GM23338 (cell line): ENCODE data around the gene CD86. TPM values are rescaled to one million over a fixed set of nuclear protein-coding genes. Genes with fewer than 3 reads are reported as not detected.

Experiments
- ATAC-seq: fragments of 200-7000 bp; cut with Tn5 transposase; 3 replicates; pipeline ENCODE4 v1.9.1; 2020
- DNase-seq: peaks from one replicate; pipeline ENCODE4 v3.0.0-alpha.2; 2015; ENCODE audit warnings: low spot score
- H2AFZ ChIP-seq: fragments of 200-600 bp; sonication (generic); 2 replicates; pipeline ENCODE4 v1.8.0; 2016; ENCODE audit warnings: antibody characterized with exemption, mild to moderate bottlenecking, moderate library complexity
- H3F3A ChIP-seq: fragments of 200-600 bp; sonication (generic); replicated peaks from 2 replicates; pipeline ENCODE4 v1.8.0; 2017; ENCODE audit warnings: antibody characterized with exemption, mixed run types, low read depth
- H3K27ac ChIP-seq: fragments of 200-600 bp; sonication (generic); 2 replicates; pipeline ENCODE4 v1.6.1; 2016; ENCODE audit warnings: low read depth
- H3K27me3 ChIP-seq: fragments of 200-600 bp; sonication (generic); 2 replicates; pipeline ENCODE4 v1.8.0; 2016; ENCODE audit warnings: mild to moderate bottlenecking, mixed run types, moderate library complexity; ENCODE audit not compliant: insufficient read depth
- H3K36me3 ChIP-seq: fragments of 200-600 bp; sonication (generic); 2 replicates; pipeline ENCODE4 v1.8.0; 2016; ENCODE audit warnings: mild to moderate bottlenecking; ENCODE audit not compliant: insufficient read depth
- H3K4me1 ChIP-seq: fragments of 200-600 bp; sonication (generic); 2 replicates; pipeline ENCODE4 v1.8.0; 2016; ENCODE audit warnings: mild to moderate bottlenecking, moderate library complexity; ENCODE audit not compliant: insufficient read depth
- H3K4me2 ChIP-seq: fragments of 200-600 bp; sonication (generic); 2 replicates; pipeline ENCODE4 v1.7.1; 2017; ENCODE audit warnings: mixed run types
- H3K4me3 ChIP-seq: fragments of 200-600 bp; sonication (generic); 2 replicates; pipeline ENCODE4 v1.6.1; 2016; ENCODE audit warnings: mixed run types
- H3K79me2 ChIP-seq: fragments of 200-600 bp; sonication (generic); replicated peaks from 2 replicates; pipeline ENCODE4 v1.8.0; 2017; ENCODE audit warnings: mild to moderate bottlenecking; ENCODE audit not compliant: insufficient read depth
- H3K9me2 ChIP-seq: fragments of 200-600 bp; sonication (generic); 2 replicates; pipeline ENCODE4 v1.8.0; 2017; ENCODE audit not compliant: insufficient read depth
- H4K20me1 ChIP-seq: fragments of 200-600 bp; sonication (generic); replicated peaks from 2 replicates; pipeline ENCODE4 v1.8.0; 2017; ENCODE audit warnings: mild to moderate bottlenecking; ENCODE audit not compliant: insufficient read depth
- H3K27ac Mint-ChIP-seq: 2 replicates; pipeline ENCODE4 v1.8.0; 2020; ENCODE audit warnings: inconsistent platforms, mild to moderate bottlenecking, moderate library complexity, mixed read lengths
- H3K27me3 Mint-ChIP-seq: 3 replicates; pipeline ENCODE4 v1.8.0; 2022; ENCODE audit warnings: low read depth, mild to moderate bottlenecking, moderate library complexity, mixed read lengths, inconsistent platforms; ENCODE audit not compliant: insufficient read depth, poor library complexity
- H3K36me3 Mint-ChIP-seq: 3 replicates; pipeline ENCODE4 v1.8.0; 2021; ENCODE audit warnings: low read depth, mild to moderate bottlenecking, inconsistent platforms, moderate library complexity, mixed read lengths
- H3K4me1 Mint-ChIP-seq: 3 replicates; pipeline ENCODE4 v1.8.0; 2020; ENCODE audit warnings: mild to moderate bottlenecking, inconsistent platforms, mixed read lengths
- H3K4me3 Mint-ChIP-seq: 3 replicates; pipeline ENCODE4 v1.8.0; 2021; ENCODE audit warnings: moderate library complexity, mild to moderate bottlenecking, inconsistent platforms, mixed read lengths
- H3K9me3 Mint-ChIP-seq: 3 replicates; pipeline ENCODE4 v1.8.0; 2020; ENCODE audit warnings: moderate library complexity, mild to moderate bottlenecking, inconsistent platforms, mixed read lengths
- CREB1 ChIP-seq: fragments of 250-450 bp; sonication (Bioruptor Pico); IDR thresholded peaks from 2 replicates; pipeline ENCODE4 v1.5.0; 2020; ENCODE audit warnings: low read depth, mild to moderate bottlenecking, moderate library complexity
- CTCF ChIP-seq, 2 experiments: fragments of 200-600 bp in 1 of 2; sonication (generic) in 1 of 2; conservative IDR thresholded peaks; 2 replicates each; pipeline versions ENCODE4 v1.5.1 to v1.6.1; 2016 to 2017; ENCODE audit warnings: antibody characterized with exemption in 2 of 2, low read depth in 2 of 2, mild to moderate bottlenecking in 2 of 2, moderate library complexity in 1 of 2
- ETS1 ChIP-seq: IDR thresholded peaks from 2 replicates; pipeline ENCODE4 v1.6.1; 2016; ENCODE audit warnings: antibody characterized with exemption
- EZH2 ChIP-seq: fragments of 200-600 bp; sonication (generic); IDR thresholded peaks from one replicate; pipeline ENCODE4 v1.8.0; 2017; ENCODE audit warnings: antibody characterized with exemption, mild to moderate bottlenecking, low read depth; ENCODE audit not compliant: unreplicated experiment
- EZH2phosphoT487 ChIP-seq: fragments of 200-600 bp; sonication (generic); IDR thresholded peaks from one replicate; pipeline ENCODE4 v1.8.1; 2018; ENCODE audit warnings: antibody characterized with exemption; ENCODE audit not compliant: unreplicated experiment
- JUNB ChIP-seq: IDR thresholded peaks from one replicate; pipeline ENCODE4 v1.6.1; 2016; ENCODE audit warnings: antibody characterized with exemption; ENCODE audit not compliant: unreplicated experiment
- NANOG ChIP-seq: IDR thresholded peaks from 2 replicates; pipeline ENCODE4 v1.6.1; 2016; ENCODE audit warnings: antibody characterized with exemption, borderline replicate concordance
- POLR2AphosphoS5 ChIP-seq: IDR thresholded peaks from 2 replicates; pipeline ENCODE4 v1.6.1; 2016; ENCODE audit warnings: antibody characterized with exemption, low read depth
- STAT1 ChIP-seq: IDR thresholded peaks from one replicate; pipeline ENCODE4 v1.6.1; 2016; ENCODE audit warnings: antibody characterized with exemption; ENCODE audit not compliant: unreplicated experiment
- ZNF114 ChIP-seq: fragments of 250-450 bp; sonication (Bioruptor Pico); IDR thresholded peaks from 2 replicates; pipeline ENCODE4 v1.5.0; 2020; ENCODE audit warnings: mild to moderate bottlenecking, moderate library complexity
- ZNF331 ChIP-seq: fragments of 250-450 bp; sonication (Bioruptor Pico); IDR thresholded peaks from 2 replicates; pipeline ENCODE4 v1.5.0; 2020; ENCODE audit warnings: low read depth, mild to moderate bottlenecking, moderate library complexity
- ZNF462 ChIP-seq: fragments of 250-450 bp; sonication (Bioruptor Pico); IDR thresholded peaks from 2 replicates; pipeline ENCODE4 v1.5.0; 2020; ENCODE audit warnings: mild to moderate bottlenecking, moderate library complexity
- polyA plus RNA-seq: library from polyadenylated mRNA; unstranded; fragments of >200 nt; fragmentation: Nextera tagmentation; extraction: Ambion mirVana; gene quantifications from 2 replicates; pipeline ENCODE4 v1.2.1, GENCODE V29; 2016
- total RNA-seq: library from RNA; depleted of rRNA; stranded (reverse); fragments of >200 nt; shearing (Covaris generic); gene quantifications from 2 replicates; pipeline ENCODE4 v1.2.3, GENCODE V29; 2014
- TF ChIP-seq, protein P1 (sequence below): IDR thresholded peaks from one replicate; pipeline ENCODE4 v1.6.1; 2018; ENCODE audit warnings: antibody characterized with exemption; ENCODE audit not compliant: unreplicated experiment

Gene CD86
- total and polyA plus RNA-seq, 2 experiments from 2014 or later: 0.97 TPM; not detected in 1

- no peak overlapping the region for H3K4me3 Mint-ChIP-seq
- no peak for DNase-seq
- H3K36me3 ChIP-seq: no peaks in the 10 kb centered on the region
- no peaks in the 10 kb centered on the region for H4K20me1 ChIP-seq
- H3K4me3 ChIP-seq: no peak overlapping the region
- 0 out of 2 replicates have a peak, but pooled peaks cover 3% of the 10 kb centered on the region for H3K9me2 ChIP-seq
- no peak for TF ChIP-seq ETS1
- no peak for TF ChIP-seq ZNF331 (CRISPR knock-in tag)
- TF ChIP-seq ZNF114: no peak
- TF ChIP-seq EZH2phosphoT487: no peak
- no peak for TF ChIP-seq CREB1 (CRISPR knock-in tag)
- no peak for TF ChIP-seq JUNB
- no peak for TF ChIP-seq CTCF (conservative IDR thresholded peaks at IDR 0.05; ENCODE audit: low read depth in 2 of 2)
- no peak for TF ChIP-seq NANOG
- no peak for TF ChIP-seq STAT1
- TF ChIP-seq POLR2AphosphoS5: no peak
- no peak for TF ChIP-seq EZH2
- no peak for TF ChIP-seq ZNF462 (CRISPR knock-in tag)
- TF ChIP-seq, protein P1, sequence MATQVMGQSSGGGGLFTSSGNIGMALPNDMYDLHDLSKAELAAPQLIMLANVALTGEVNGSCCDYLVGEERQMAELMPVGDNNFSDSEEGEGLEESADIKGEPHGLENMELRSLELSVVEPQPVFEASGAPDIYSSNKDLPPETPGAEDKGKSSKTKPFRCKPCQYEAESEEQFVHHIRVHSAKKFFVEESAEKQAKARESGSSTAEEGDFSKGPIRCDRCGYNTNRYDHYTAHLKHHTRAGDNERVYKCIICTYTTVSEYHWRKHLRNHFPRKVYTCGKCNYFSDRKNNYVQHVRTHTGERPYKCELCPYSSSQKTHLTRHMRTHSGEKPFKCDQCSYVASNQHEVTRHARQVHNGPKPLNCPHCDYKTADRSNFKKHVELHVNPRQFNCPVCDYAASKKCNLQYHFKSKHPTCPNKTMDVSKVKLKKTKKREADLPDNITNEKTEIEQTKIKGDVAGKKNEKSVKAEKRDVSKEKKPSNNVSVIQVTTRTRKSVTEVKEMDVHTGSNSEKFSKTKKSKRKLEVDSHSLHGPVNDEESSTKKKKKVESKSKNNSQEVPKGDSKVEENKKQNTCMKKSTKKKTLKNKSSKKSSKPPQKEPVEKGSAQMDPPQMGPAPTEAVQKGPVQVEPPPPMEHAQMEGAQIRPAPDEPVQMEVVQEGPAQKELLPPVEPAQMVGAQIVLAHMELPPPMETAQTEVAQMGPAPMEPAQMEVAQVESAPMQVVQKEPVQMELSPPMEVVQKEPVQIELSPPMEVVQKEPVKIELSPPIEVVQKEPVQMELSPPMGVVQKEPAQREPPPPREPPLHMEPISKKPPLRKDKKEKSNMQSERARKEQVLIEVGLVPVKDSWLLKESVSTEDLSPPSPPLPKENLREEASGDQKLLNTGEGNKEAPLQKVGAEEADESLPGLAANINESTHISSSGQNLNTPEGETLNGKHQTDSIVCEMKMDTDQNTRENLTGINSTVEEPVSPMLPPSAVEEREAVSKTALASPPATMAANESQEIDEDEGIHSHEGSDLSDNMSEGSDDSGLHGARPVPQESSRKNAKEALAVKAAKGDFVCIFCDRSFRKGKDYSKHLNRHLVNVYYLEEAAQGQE: no peak
- no peak overlapping the region for H2AFZ ChIP-seq
- H3K27ac ChIP-seq: no peak overlapping the region
- no peaks in the 10 kb centered on the region for H3K36me3 Mint-ChIP-seq
- no peaks in the 10 kb centered on the region for H3K4me1 ChIP-seq
- no peaks in the 10 kb centered on the region for H3K79me2 ChIP-seq
- peaks cover 10% of the 10 kb centered on the region for H3K27me3 Mint-ChIP-seq
- peaks cover 3% of the 10 kb centered on the region; the same call in 1 of the 3 replicates for H3K4me1 Mint-ChIP-seq
- H3K4me2 ChIP-seq: no peak overlapping the region
- ATAC-seq: no peak
- H3K27me3 ChIP-seq: no peaks in the 10 kb centered on the region
- no peak overlapping the region for H3K27ac Mint-ChIP-seq
- H3K9me3 Mint-ChIP-seq: no peaks in the 10 kb centered on the region
- no peaks in the 10 kb centered on the region for H3F3A ChIP-seq
These were observed 25.0 kb downstream of the CD86 start for GRCh38 chr3:122080207-122080587.
